AG09309 (cell line): ENCODE measurements around the gene PARP16.

Experiments used
- DNase-seq: peaks from one replicate; pipeline ENCODE4 v3.0.0-alpha.2; 2010; ENCODE audit warnings: low read depth
- H3K4me3 ChIP-seq: 2 replicates; pipeline ENCODE4 v1.5.1; 2011; ENCODE audit warnings: mild to moderate bottlenecking, low read depth, low read length, moderate library complexity; ENCODE audit not compliant: control insufficient read depth
- TF ChIP-seq, protein P1 (sequence below): IDR thresholded peaks from 2 replicates; pipeline ENCODE4 v1.5.1; 2011; ENCODE audit warnings: mild to moderate bottlenecking, low read depth, low read length, inconsistent platforms; ENCODE audit not compliant: insufficient read depth, control insufficient read depth; ENCODE audit errors: missing control alignments

Gene PARP16

DNA sequence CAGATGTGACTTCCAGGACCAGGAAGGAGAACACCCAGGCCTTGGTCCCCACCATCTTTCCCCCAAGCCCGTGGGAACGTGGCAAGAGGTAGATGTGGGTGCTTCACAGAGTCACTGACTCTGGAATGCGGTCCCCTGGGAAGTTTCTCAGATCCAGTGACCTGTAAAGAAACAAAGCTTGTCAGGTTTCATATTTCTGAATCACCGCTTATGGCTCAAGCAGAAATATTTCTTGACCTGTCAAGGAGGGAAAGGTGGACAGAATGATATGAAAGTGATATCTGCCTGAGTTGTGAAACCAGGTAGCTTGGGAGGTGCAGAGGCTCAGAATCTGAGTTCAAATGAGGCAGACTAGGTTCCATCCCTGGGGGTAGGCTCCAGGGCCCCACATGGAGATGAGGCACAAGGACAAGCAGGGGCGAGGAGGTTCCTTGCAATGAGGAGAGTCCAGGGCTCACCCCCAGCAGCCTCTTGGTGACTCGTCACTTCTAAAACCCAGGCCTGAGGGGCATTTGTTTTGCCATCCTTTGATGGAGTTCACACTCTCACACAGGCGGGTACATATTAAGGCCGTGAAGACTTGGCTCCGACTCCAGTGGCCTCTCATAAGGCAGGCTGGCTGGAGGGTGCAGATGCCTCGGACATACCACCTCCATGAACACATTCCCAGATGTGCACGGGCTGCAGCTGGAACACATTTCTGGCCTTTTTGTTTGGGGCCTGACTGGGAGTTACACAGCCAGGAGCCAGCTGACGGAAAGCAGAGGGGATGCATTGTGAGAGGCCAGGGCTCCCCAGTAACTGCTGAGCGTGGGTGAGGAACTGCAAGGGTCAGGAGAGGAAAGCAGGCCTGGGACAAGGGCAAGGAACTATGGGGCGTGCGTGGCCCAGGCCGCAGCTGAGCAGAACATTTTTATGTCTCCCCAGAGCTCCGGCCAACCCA is 76.7 kb downstream of the PARP16 start:
- no peak overlapping the region for H3K4me3 ChIP-seq
- no peak for DNase-seq

DNA sequence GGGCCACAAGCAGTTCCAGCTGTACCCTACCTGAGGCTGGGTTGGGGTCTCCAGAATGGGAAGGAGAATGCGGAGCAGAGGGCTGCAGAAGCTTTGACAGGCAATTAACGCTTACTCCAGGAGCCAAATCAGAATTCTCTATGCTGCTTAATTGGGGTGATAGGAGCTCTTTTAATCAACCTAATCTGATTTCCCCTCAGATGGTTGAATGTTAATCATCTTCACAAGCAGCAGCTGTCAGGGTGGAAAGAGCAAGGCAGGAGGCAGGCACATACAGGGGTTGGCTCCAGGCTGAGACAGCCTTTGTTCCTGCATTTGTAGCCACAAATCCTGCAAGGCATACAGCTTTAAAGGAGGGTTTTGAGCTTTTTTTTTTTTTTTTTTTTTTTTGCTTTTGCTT is 78.0 kb downstream of the PARP16 start:
- TF ChIP-seq, protein P1, sequence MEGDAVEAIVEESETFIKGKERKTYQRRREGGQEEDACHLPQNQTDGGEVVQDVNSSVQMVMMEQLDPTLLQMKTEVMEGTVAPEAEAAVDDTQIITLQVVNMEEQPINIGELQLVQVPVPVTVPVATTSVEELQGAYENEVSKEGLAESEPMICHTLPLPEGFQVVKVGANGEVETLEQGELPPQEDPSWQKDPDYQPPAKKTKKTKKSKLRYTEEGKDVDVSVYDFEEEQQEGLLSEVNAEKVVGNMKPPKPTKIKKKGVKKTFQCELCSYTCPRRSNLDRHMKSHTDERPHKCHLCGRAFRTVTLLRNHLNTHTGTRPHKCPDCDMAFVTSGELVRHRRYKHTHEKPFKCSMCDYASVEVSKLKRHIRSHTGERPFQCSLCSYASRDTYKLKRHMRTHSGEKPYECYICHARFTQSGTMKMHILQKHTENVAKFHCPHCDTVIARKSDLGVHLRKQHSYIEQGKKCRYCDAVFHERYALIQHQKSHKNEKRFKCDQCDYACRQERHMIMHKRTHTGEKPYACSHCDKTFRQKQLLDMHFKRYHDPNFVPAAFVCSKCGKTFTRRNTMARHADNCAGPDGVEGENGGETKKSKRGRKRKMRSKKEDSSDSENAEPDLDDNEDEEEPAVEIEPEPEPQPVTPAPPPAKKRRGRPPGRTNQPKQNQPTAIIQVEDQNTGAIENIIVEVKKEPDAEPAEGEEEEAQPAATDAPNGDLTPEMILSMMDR: no peak
- H3K4me3 ChIP-seq: no peak overlapping the region
- no peak for DNase-seq

More for the DNA sequence above, 76.7 kb downstream of the PARP16 start:
- TF ChIP-seq, protein P1: no peak
